ENCODE measurements around the gene EVL.

GRCh38 chr14:100144645-100144995 lies 79.4 kb downstream of the EVL start:
- no peak for TF ChIP-seq ELK1 (IDR thresholded peaks at IDR 0.05; ENCODE audit: low read depth, low read length)
- TF ChIP-seq TP53 (CRISPR knock-in tag; IDR thresholded peaks at IDR 0.05): no peak
- no peak for TF ChIP-seq POLR2A (IDR thresholded peaks at IDR 0.05; ENCODE audit: low read length)
- TF ChIP-seq, protein P1, sequence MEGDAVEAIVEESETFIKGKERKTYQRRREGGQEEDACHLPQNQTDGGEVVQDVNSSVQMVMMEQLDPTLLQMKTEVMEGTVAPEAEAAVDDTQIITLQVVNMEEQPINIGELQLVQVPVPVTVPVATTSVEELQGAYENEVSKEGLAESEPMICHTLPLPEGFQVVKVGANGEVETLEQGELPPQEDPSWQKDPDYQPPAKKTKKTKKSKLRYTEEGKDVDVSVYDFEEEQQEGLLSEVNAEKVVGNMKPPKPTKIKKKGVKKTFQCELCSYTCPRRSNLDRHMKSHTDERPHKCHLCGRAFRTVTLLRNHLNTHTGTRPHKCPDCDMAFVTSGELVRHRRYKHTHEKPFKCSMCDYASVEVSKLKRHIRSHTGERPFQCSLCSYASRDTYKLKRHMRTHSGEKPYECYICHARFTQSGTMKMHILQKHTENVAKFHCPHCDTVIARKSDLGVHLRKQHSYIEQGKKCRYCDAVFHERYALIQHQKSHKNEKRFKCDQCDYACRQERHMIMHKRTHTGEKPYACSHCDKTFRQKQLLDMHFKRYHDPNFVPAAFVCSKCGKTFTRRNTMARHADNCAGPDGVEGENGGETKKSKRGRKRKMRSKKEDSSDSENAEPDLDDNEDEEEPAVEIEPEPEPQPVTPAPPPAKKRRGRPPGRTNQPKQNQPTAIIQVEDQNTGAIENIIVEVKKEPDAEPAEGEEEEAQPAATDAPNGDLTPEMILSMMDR (IDR thresholded peaks at IDR 0.05): no peak
- TF ChIP-seq, protein P2, sequence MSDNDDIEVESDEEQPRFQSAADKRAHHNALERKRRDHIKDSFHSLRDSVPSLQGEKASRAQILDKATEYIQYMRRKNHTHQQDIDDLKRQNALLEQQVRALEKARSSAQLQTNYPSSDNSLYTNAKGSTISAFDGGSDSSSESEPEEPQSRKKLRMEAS (IDR thresholded peaks at IDR 0.05): no peak
- TF ChIP-seq MAZ (IDR thresholded peaks at IDR 0.05; ENCODE audit: borderline replicate concordance, low read depth, low read length): no peak
- TF ChIP-seq EP300 (IDR thresholded peaks at IDR 0.05): no peak
- no peak for TF ChIP-seq HMGXB4 (CRISPR knock-in tag; IDR thresholded peaks at IDR 0.05; ENCODE audit: borderline replicate concordance)
- no peak for TF ChIP-seq PBX3 (IDR thresholded peaks at IDR 0.05)
- no peak for TF ChIP-seq CBX8 (IDR thresholded peaks at IDR 0.05)
- no peak for TF ChIP-seq JUNB (IDR thresholded peaks at IDR 0.05)
- TF ChIP-seq RARB (CRISPR knock-in tag; IDR thresholded peaks at IDR 0.05): no peak
